Mesendoderm (in vitro differentiated cells): Measurements from ENCODE around the gene C2CD2L.
"Not testable (repeated sequence)": the region's sequence is repeated elsewhere in the genome, so short reads cannot be mapped to it uniquely, and the experiment has no call there.

Experiments used
- DNase-seq: peaks from one replicate; pipeline ENCODE4 v3.0.0; 2013
- H2AK5ac ChIP-seq: 2 replicates; pipeline ENCODE4 v1.6.1; 2013; ENCODE audit warnings: low read length, inconsistent platforms
- H2BK120ac ChIP-seq: 2 replicates; pipeline ENCODE4 v1.6.1; 2013; ENCODE audit warnings: low read depth, mild to moderate bottlenecking, low read length, moderate library complexity, mixed read lengths
- H2BK15ac ChIP-seq: replicated peaks from 2 replicates; pipeline ENCODE4 v1.6.1; 2013; ENCODE audit warnings: low read depth, mild to moderate bottlenecking, moderate library complexity
- H2BK5ac ChIP-seq: 2 replicates; pipeline ENCODE4 v1.6.1; 2013; ENCODE audit warnings: low read length, inconsistent platforms
- H3K18ac ChIP-seq: 2 replicates; pipeline ENCODE4 v1.6.1; 2013; ENCODE audit warnings: mild to moderate bottlenecking, low read length, mixed read lengths
- H3K23ac ChIP-seq: one replicate; pipeline ENCODE4 v1.6.1; 2013; ENCODE audit warnings: low read length
- H3K27ac ChIP-seq: 2 replicates; pipeline ENCODE4 v1.5.1; 2013; ENCODE audit warnings: low read depth, mild to moderate bottlenecking, inconsistent platforms, low read length, moderate library complexity
- H3K27me3 ChIP-seq: 2 replicates; pipeline ENCODE4 v1.6.1; 2013; ENCODE audit warnings: low read length, control low read depth, mild to moderate bottlenecking, inconsistent platforms; ENCODE audit not compliant: insufficient read depth, poor library complexity
- H3K36me3 ChIP-seq: 2 replicates; pipeline ENCODE4 v1.6.1; 2013; ENCODE audit warnings: low read length, inconsistent platforms; ENCODE audit not compliant: control insufficient read depth, insufficient read depth
- H3K4ac ChIP-seq: one replicate; pipeline ENCODE4 v1.6.1; 2013; ENCODE audit warnings: low read depth, mild to moderate bottlenecking, low read length, moderate library complexity
- H3K4me1 ChIP-seq: 2 replicates; pipeline ENCODE4 v1.6.1; 2013; ENCODE audit warnings: low read depth, low read length, inconsistent platforms; ENCODE audit not compliant: control insufficient read depth
- H3K4me2 ChIP-seq: 2 replicates; pipeline ENCODE4 v1.6.1; 2013; ENCODE audit warnings: low read length
- H3K4me3 ChIP-seq: 2 replicates; pipeline ENCODE4 v1.5.1; 2013; ENCODE audit warnings: mild to moderate bottlenecking, low read length
- H3K56ac ChIP-seq: one replicate; pipeline ENCODE4 v1.6.1; 2013; ENCODE audit warnings: low read length
- H3K79me1 ChIP-seq: 2 replicates; pipeline ENCODE4 v1.6.1; 2013; ENCODE audit warnings: low read length, inconsistent platforms
- H3K79me2 ChIP-seq: 2 replicates; pipeline ENCODE4 v1.6.1; 2013; ENCODE audit warnings: mild to moderate bottlenecking, low read length; ENCODE audit not compliant: control insufficient read depth, insufficient read depth
- H3K9ac ChIP-seq: 2 replicates; pipeline ENCODE4 v1.6.1; 2013; ENCODE audit warnings: low read length, inconsistent platforms
- H4K5ac ChIP-seq: one replicate; pipeline ENCODE4 v1.6.1; 2013; ENCODE audit warnings: low read length
- H4K8ac ChIP-seq: one replicate; pipeline ENCODE4 v1.6.1; 2013; ENCODE audit warnings: low read depth, mild to moderate bottlenecking, control low read depth, low read length, moderate library complexity
- WGBS: extraction: QIAGEN DNeasy Blood & Tissue Kit; methylation state at CpG from one replicate; pipeline ENCODE4 v1.1.7; 2013; ENCODE audit warnings: low lambda C conversion rate, missing lambda C conversion rate; ENCODE audit not compliant: insufficient coverage; ENCODE audit errors: extremely low coverage; 5-methylcytosine and 5-hydroxymethylcytosine counted together

Gene C2CD2L

GRCh38 chr11:119167077-119167458 lies 59.9 kb downstream of the C2CD2L start:
- not testable (repeated sequence) for DNase-seq, H3K27me3 ChIP-seq, H3K79me1 ChIP-seq, H3K36me3 ChIP-seq, H3K4ac ChIP-seq, H3K18ac ChIP-seq, H3K9ac ChIP-seq, H2AK5ac ChIP-seq, H3K4me1 ChIP-seq, H4K8ac ChIP-seq, H3K79me2 ChIP-seq, H3K23ac ChIP-seq, H2BK5ac ChIP-seq, H4K5ac ChIP-seq, H2BK15ac ChIP-seq, H3K27ac ChIP-seq, H3K56ac ChIP-seq, H2BK120ac ChIP-seq, H3K4me2 ChIP-seq, H3K4me3 ChIP-seq
- no CpG with 5 or more reads among the region's 10 CpGs for WGBS

- Histone ChIP-seq H2BK15ac (no peak overlapping the region), H3K27me3 (no peaks in the 10 kb centered on the region), H3K79me2 (no peaks in the 10 kb centered on the region), H4K5ac (no peak overlapping the region), H4K8ac (no peak overlapping the region), H3K9ac (no peak overlapping the region), H3K56ac (no peak overlapping the region), H2AK5ac (no peak overlapping the region), H3K79me1 (no peaks in the 10 kb centered on the region), H3K4ac (no peak overlapping the region), H2BK5ac (no peak overlapping the region), H3K23ac (no peak overlapping the region), H3K18ac (no peak overlapping the region), H2BK120ac (no peak overlapping the region), H3K4me2 (no peak overlapping the region), H3K4me3 (no peak overlapping the region), H3K36me3 (no peaks in the 10 kb centered on the region), H3K27ac (no peak overlapping the region), H3K4me1 (no peaks in the 10 kb centered on the region)
- no peak for DNase-seq
- no CpG with 5 or more reads among the region's 6 CpGs for WGBS
These were observed 60.8 kb downstream of the C2CD2L start for GRCh38 chr11:119167933-119168332.
